Smooth muscle cell (in vitro differentiated cells): ENCODE results near the gene ASTN2. TPM values are rescaled to one million over a fixed set of nuclear protein-coding genes. Genes with fewer than 3 reads are reported as not detected.

Experiments
- DNase-seq: peaks from one replicate; lab custom pipeline; 2025; ENCODE audit not compliant: unreplicated experiment; lab: John Stamatoyannopoulos, UW
- H2AFZ ChIP-seq: fragments of 200-600 bp; sonication (generic); 2 replicates; pipeline ENCODE4 v1.6.0; 2016; ENCODE audit warnings: antibody characterized with exemption, low read depth, mild to moderate bottlenecking
- H3F3A ChIP-seq: fragments of 200-600 bp; sonication (generic); 2 replicates; pipeline ENCODE4 v1.6.0; 2017; ENCODE audit warnings: antibody characterized with exemption, low read depth
- H3K27ac ChIP-seq: fragments of 200-600 bp; sonication (generic); 2 replicates; pipeline ENCODE4 v1.5.1; 2016; ENCODE audit warnings: low read depth, mild to moderate bottlenecking
- H3K27me3 ChIP-seq: fragments of 200-600 bp; sonication (generic); 2 replicates; pipeline ENCODE4 v1.6.1; 2016; ENCODE audit warnings: low read depth, mild to moderate bottlenecking
- H3K36me3 ChIP-seq: fragments of 200-600 bp; sonication (generic); 2 replicates; pipeline ENCODE4 v1.5.1; 2016; ENCODE audit warnings: low read depth
- H3K4me1 ChIP-seq: fragments of 200-600 bp; sonication (generic); 2 replicates; pipeline ENCODE4 v1.5.1; 2016; ENCODE audit warnings: low read depth
- H3K4me2 ChIP-seq: fragments of 200-600 bp; sonication (generic); 2 replicates; pipeline ENCODE4 v1.6.0; 2016; ENCODE audit warnings: mild to moderate bottlenecking
- H3K4me3 ChIP-seq: fragments of 200-600 bp; sonication (generic); 2 replicates; pipeline ENCODE4 v1.5.1; 2016; ENCODE audit warnings: mild to moderate bottlenecking
- H3K79me2 ChIP-seq: fragments of 200-600 bp; sonication (generic); 2 replicates; pipeline ENCODE4 v1.6.0; 2016; ENCODE audit warnings: low read depth, mild to moderate bottlenecking
- H3K9ac ChIP-seq: fragments of 200-600 bp; sonication (generic); 2 replicates; pipeline ENCODE4 v1.6.0; 2016; ENCODE audit warnings: low read depth
- H3K9me3 ChIP-seq: fragments of 200-600 bp; sonication (generic); replicated peaks from 2 replicates; pipeline ENCODE4 v1.5.1; 2016; ENCODE audit warnings: low read depth
- H4K20me1 ChIP-seq: fragments of 200-600 bp; sonication (generic); 2 replicates; pipeline ENCODE4 v1.6.0; 2016; ENCODE audit warnings: low read depth
- CTCF ChIP-seq: fragments of 200-600 bp; sonication (generic); IDR thresholded peaks from 2 replicates; pipeline ENCODE4 v1.5.1; 2017; ENCODE audit warnings: borderline replicate concordance, mild to moderate bottlenecking, antibody characterized with exemption; ENCODE audit not compliant: insufficient read depth, poor library complexity, severe bottlenecking
- WGBS: methylation state at CpG from one replicate; pipeline ENCODE4 v1.1.7; 2016; ENCODE audit warnings: low lambda C conversion rate; 5-methylcytosine and 5-hydroxymethylcytosine counted together
- polyA plus RNA-seq: library from polyadenylated mRNA; unstranded; fragments of >200 nt; fragmentation: Nextera tagmentation; extraction: Ambion mirVana; gene quantifications from 2 replicates; pipeline ENCODE4 v1.2.1, GENCODE V29; 2016
- total RNA-seq: library from RNA; depleted of rRNA; stranded (reverse); fragments of >200 nt; gene quantifications from 2 replicates; pipeline ENCODE4 v1.2.3, GENCODE V29; 2014

Gene ASTN2
- total and polyA plus RNA-seq, 2 experiments from 2014 or later = 6.5 to 6.7 TPM

- H3K36me3 ChIP-seq = no peaks in the 10 kb centered on the region
- no peaks in the 10 kb centered on the region for H3F3A ChIP-seq
- no peak overlapping the region for H3K4me3 ChIP-seq
- TF ChIP-seq CTCF = no peak
- H3K4me1 ChIP-seq = no peaks in the 10 kb centered on the region
- H3K79me2 ChIP-seq = no peaks in the 10 kb centered on the region
- H3K27me3 ChIP-seq = no peaks in the 10 kb centered on the region
- H3K4me2 ChIP-seq = no peak overlapping the region
- H3K27ac ChIP-seq = no peak overlapping the region
- H3K9ac ChIP-seq = no peak overlapping the region
- no peaks in the 10 kb centered on the region for H4K20me1 ChIP-seq
- WGBS = 88% methylated on average over 2 of the region's 2 CpGs
- H3K9me3 ChIP-seq = no peaks in the 10 kb centered on the region
- no peak for DNase-seq
- H2AFZ ChIP-seq = no peak overlapping the region
Observed at GRCh38 chr9:116749772-116750171, 665.1 kb downstream of the ASTN2 start.

GRCh38 chr9:116749176-116749575 is 665.7 kb downstream of the ASTN2 start:
- no peak overlapping the region for H3K4me2 ChIP-seq
- no peak for TF ChIP-seq CTCF
- no peak overlapping the region for H3K27ac ChIP-seq
- no peaks in the 10 kb centered on the region for H3K9me3 ChIP-seq
- no peak for DNase-seq
- H3K79me2 ChIP-seq = no peaks in the 10 kb centered on the region
- 88% methylated on average over 3 of the region's 3 CpGs for WGBS
- H2AFZ ChIP-seq = no peak overlapping the region
- H3K36me3 ChIP-seq = no peaks in the 10 kb centered on the region
- no peaks in the 10 kb centered on the region for H4K20me1 ChIP-seq
- H3K4me1 ChIP-seq = no peaks in the 10 kb centered on the region
- H3K4me3 ChIP-seq = no peak overlapping the region
- no peaks in the 10 kb centered on the region for H3F3A ChIP-seq
- H3K27me3 ChIP-seq = no peaks in the 10 kb centered on the region
- H3K9ac ChIP-seq = no peak overlapping the region

GRCh38 chr9:116741742-116742141 is 673.1 kb downstream of the ASTN2 start:
- Histone ChIP-seq H3F3A (no peaks in the 10 kb centered on the region), H2AFZ (no peak overlapping the region), H3K36me3 (no peaks in the 10 kb centered on the region), H3K27me3 (peaks cover 1% of the 10 kb centered on the region), H3K9ac (no peak overlapping the region), H3K9me3 (no peaks in the 10 kb centered on the region), H3K4me3 (no peak overlapping the region), H4K20me1 (no peaks in the 10 kb centered on the region), H3K79me2 (no peaks in the 10 kb centered on the region), H3K27ac (no peak overlapping the region), H3K4me2 (no peak overlapping the region), H3K4me1 (no peaks in the 10 kb centered on the region)
- no peak for DNase-seq
- no peak for TF ChIP-seq CTCF
- 94% methylated on average over 2 of the region's 2 CpGs for WGBS

- H2AFZ ChIP-seq = no peak overlapping the region
- DNase-seq = no peak
- H3K4me2 ChIP-seq = no peak overlapping the region
- no peaks in the 10 kb centered on the region for H3K79me2 ChIP-seq
- peaks cover 7% of the 10 kb centered on the region for H3K27me3 ChIP-seq
- no peaks in the 10 kb centered on the region for H3K36me3 ChIP-seq
- no peaks in the 10 kb centered on the region for H3K4me1 ChIP-seq
- 64% methylated on average over 3 of the region's 3 CpGs for WGBS
- H3K9me3 ChIP-seq = no peaks in the 10 kb centered on the region
- H3K27ac ChIP-seq = no peak overlapping the region
- H3F3A ChIP-seq = no peaks in the 10 kb centered on the region
- no peak for TF ChIP-seq CTCF
- no peak overlapping the region for H3K9ac ChIP-seq
- no peaks in the 10 kb centered on the region for H4K20me1 ChIP-seq
- no peak overlapping the region for H3K4me3 ChIP-seq
Observed at GRCh38 chr9:116741086-116741740, 673.6 kb downstream of the ASTN2 start.
